GM18868 (cell line): ENCODE measurements around the gene KRTAP9-9.
"Not testable (repeated sequence)": the region's sequence is repeated elsewhere in the genome, so short reads cannot be mapped to it uniquely, and the experiment has no call there.

Experiments used
- ATAC-seq: cut with Tn5 transposase; IDR thresholded peaks from one replicate; pipeline ENCODE4 v1.9.1; 2021; ENCODE audit warnings: mild to moderate bottlenecking, moderate library complexity; ENCODE audit not compliant: unreplicated experiment

KRTAP9-9 gene

GRCh38 chr17:41255381-41256290 is at the start of gene KRTAP9-9:
KRTAP9-9 (plus strand) TSS chr17:41255384.
- ATAC-seq: not testable (repeated sequence)

GRCh38 chr17:41211845-41212466 is 43.2 kb upstream of the KRTAP9-9 start:
- ATAC-seq: no peak

GRCh38 chr17:41212524-41213169 is 42.5 kb upstream of the KRTAP9-9 start:
- ATAC-seq: no peak

GRCh38 chr17:41215681-41216080 is 39.5 kb upstream of the KRTAP9-9 start:
- no peak for ATAC-seq

GRCh38 chr17:41223821-41224220 is 31.4 kb upstream of the KRTAP9-9 start:
- ATAC-seq: no peak

- ATAC-seq: no peak
Observed at GRCh38 chr17:41226051-41226450, 29.1 kb upstream of the KRTAP9-9 start.

GRCh38 chr17:41226598-41227095 is 28.5 kb upstream of the KRTAP9-9 start, which contains the start of gene KRTAP9-2:
KRTAP9-2 (plus strand) TSS chr17:41226648; CDS start chr17:41226655, 7 bp downstream.
- not testable (repeated sequence) for ATAC-seq

GRCh38 chr17:41230094-41230493 is 25.1 kb upstream of the KRTAP9-9 start:
- ATAC-seq: no peak

GRCh38 chr17:41231731-41232130 is 23.5 kb upstream of the KRTAP9-9 start:
- ATAC-seq: no peak

GRCh38 chr17:41232399-41233105 is 22.6 kb upstream of the KRTAP9-9 start, which contains the start of gene KRTAP9-3:
KRTAP9-3 (plus strand) TSS chr17:41232449; CDS start chr17:41232502, 53 bp downstream.
- not testable (repeated sequence) for ATAC-seq

GRCh38 chr17:41237116-41237515 is 18.1 kb upstream of the KRTAP9-9 start:
- ATAC-seq: not testable (repeated sequence)

GRCh38 chr17:41237949-41238437 is 17.2 kb upstream of the KRTAP9-9 start, which contains the start of gene KRTAP9-8:
KRTAP9-8 (plus strand) TSS chr17:41237999; CDS start chr17:41238052, 53 bp downstream.
- ATAC-seq: not testable (repeated sequence)

GRCh38 chr17:41246995-41247787 is 8.0 kb upstream of the KRTAP9-9 start:
- not testable (repeated sequence) for ATAC-seq

GRCh38 chr17:41249637-41250240 is 5.4 kb upstream of the KRTAP9-9 start, which contains the start of gene KRTAP9-4:
KRTAP9-4 (plus strand) TSS chr17:41249687; CDS start chr17:41249721, 34 bp downstream.
- not testable (repeated sequence) for ATAC-seq

- ATAC-seq: no peak
Observed at GRCh38 chr17:41251261-41251660, 3.9 kb upstream of the KRTAP9-9 start.

- no peak for ATAC-seq
Observed at GRCh38 chr17:41254861-41255260, 323 bp upstream of the KRTAP9-9 start.

- no peak for ATAC-seq
Observed at GRCh38 chr17:41256291-41256685, 1.1 kb downstream of the KRTAP9-9 start.

- ATAC-seq: no peak
Observed at GRCh38 chr17:41258406-41258805, 3.2 kb downstream of the KRTAP9-9 start.

GRCh38 chr17:41263212-41263611 is 8.0 kb downstream of the KRTAP9-9 start:
- no peak for ATAC-seq
